K562 (cell line): ENCODE results near the gene RASSF3. TPM values are rescaled to one million over a fixed set of nuclear protein-coding genes. Genes with fewer than 3 reads are reported as not detected.
A peak's percentile ranks its signal among the peaks of the same experiment; 100 is the strongest.

Source experiments
- ATF3 ChIP-seq, 2 experiments: fragments of 450-650 bp in 1 of 2; sonication (generic) in 1 of 2; formaldehyde crosslinking in 1 of 2; IDR thresholded peaks in 1 of 2; conservative IDR thresholded peaks in 1 of 2; 2 replicates each; pipeline versions ENCODE4 v1.6.1 to v1.8.1; 2016 to 2023; ENCODE audit warnings: mild to moderate bottlenecking in 2 of 2, moderate library complexity in 2 of 2, inconsistent platforms in 1 of 2, missing genetic modification reagents in 1 of 2
- HDAC2 ChIP-seq: fragments of 450-650 bp; IDR thresholded peaks from 2 replicates; pipeline ENCODE4 v1.6.1; 2016; ENCODE audit warnings: mild to moderate bottlenecking
- HNRNPUL1 ChIP-seq: fragments of 200-400 bp; formaldehyde crosslinking; IDR thresholded peaks from 2 replicates; pipeline ENCODE4 v1.6.1; 2017; ENCODE audit warnings: low read length
- L3MBTL2 ChIP-seq: fragments of 450-650 bp; IDR thresholded peaks from 2 replicates; pipeline ENCODE4 v1.6.1; 2016; ENCODE audit warnings: mild to moderate bottlenecking, moderate library complexity
- PRDM10 ChIP-seq: fragments of 450-650 bp; IDR thresholded peaks from 2 replicates; pipeline ENCODE4 v1.6.1; 2018; ENCODE audit not compliant: partially characterized antibody
- SRSF7 ChIP-seq: fragments of 200-400 bp; formaldehyde crosslinking; optimal IDR thresholded peaks from 2 replicates; pipeline ENCODE3; 2017; ENCODE audit warnings: mild to moderate bottlenecking, low read depth, low read length
- XRCC5 ChIP-seq: fragments of 200-400 bp; formaldehyde crosslinking; IDR thresholded peaks from 2 replicates; pipeline ENCODE4 v1.6.1; 2017; ENCODE audit warnings: low read depth, mild to moderate bottlenecking, low read length
- ZHX1 ChIP-seq: fragments of 150-350 bp; conservative IDR thresholded peaks from 2 replicates; pipeline ENCODE4 v1.6.1; 2014; ENCODE audit warnings: low read length
- ZNF121 ChIP-seq: sonication (generic); formaldehyde crosslinking; conservative IDR thresholded peaks from 2 replicates; pipeline ENCODE4 v1.8.0; 2022; ENCODE audit warnings: missing genetic modification reagents
- ZNF384 ChIP-seq: IDR thresholded peaks from 2 replicates; pipeline ENCODE4 v1.6.1; 2012; ENCODE audit warnings: low read depth, low read length, improper control_type of control experiment
- ZNF717 ChIP-seq: fragments of 250-450 bp; sonication (Bioruptor Pico); IDR thresholded peaks from 2 replicates; pipeline ENCODE4 v1.5.0; 2021
- polyA plus RNA-seq, 8 experiments: library from polyadenylated mRNA; depleted of rRNA in 4 of 8; stranded (reverse) in 5 of 8; unstranded in 3 of 8; fragments of >200 nt; fragmentation: Nextera tagmentation in 2 of 8; fragmentation: Illumina TruSeq in 1 of 8; extraction: Ambion mirVana in 2 of 8; extraction: Trizol in 1 of 8; gene quantifications; 2 replicates each; pipeline versions ENCODE4 v1.2.1 to v1.2.3, GENCODE V29; 2011 to 2014; ENCODE audit warnings: inconsistent platforms in 1 of 8, missing spikeins in 1 of 8
- total RNA-seq, 7 experiments: library from RNA; depleted of rRNA in 6 of 7; stranded (reverse); fragments of >200 nt in 6 of 7; fragmentation: Illumina TruSeq in 2 of 7; extraction: Trizol in 2 of 7; gene quantifications; 2 replicates each; pipeline versions ENCODE4 v1.2.1 to v1.2.3, GENCODE V29; 2011 to 2021; ENCODE audit warnings: low replicate concordance in 1 of 7

The RASSF3 gene
- total and polyA plus RNA-seq, 9 of the 15 experiments (the other 6 are each of a cell fraction or from before 2014, with no cell fraction given), result 3.7 to 39.2 (median 20.2) TPM

- TF ChIP-seq PRDM10, result peak; percentile 43
- TF ChIP-seq ZHX1, result no peak
- TF ChIP-seq HNRNPUL1, result no peak
- no peak for TF ChIP-seq XRCC5
- TF ChIP-seq HDAC2, result no peak
- peak; percentile 75 for TF ChIP-seq ATF3 (IDR thresholded peaks at IDR 0.05)
- no peak for TF ChIP-seq ATF3 (CRISPR knock-in tag; conservative IDR thresholded peaks at IDR 0.05)
- TF ChIP-seq SRSF7, result no peak
- no peak for TF ChIP-seq ZNF384
- TF ChIP-seq L3MBTL2, result peak; percentile 36; the same call in 1 of the 2 replicates
- TF ChIP-seq ZNF717 (CRISPR knock-in tag), result no peak
- no peak for TF ChIP-seq ZNF121 (CRISPR knock-in tag)
Observed at GRCh38 chr12:64670919-64671639, 60.8 kb downstream of the RASSF3 start (continued).
